Measurements from ENCODE around the gene APCDD1. TPM values are rescaled to one million over a fixed set of nuclear protein-coding genes. Genes with fewer than 3 reads are reported as not detected.

APCDD1 gene
- total and polyA plus RNA-seq, 2 of the 8 experiments (the other 6 are each of a cell fraction or from before 2014, with no cell fraction given) = 2.6 to 3.6 TPM

DNA sequence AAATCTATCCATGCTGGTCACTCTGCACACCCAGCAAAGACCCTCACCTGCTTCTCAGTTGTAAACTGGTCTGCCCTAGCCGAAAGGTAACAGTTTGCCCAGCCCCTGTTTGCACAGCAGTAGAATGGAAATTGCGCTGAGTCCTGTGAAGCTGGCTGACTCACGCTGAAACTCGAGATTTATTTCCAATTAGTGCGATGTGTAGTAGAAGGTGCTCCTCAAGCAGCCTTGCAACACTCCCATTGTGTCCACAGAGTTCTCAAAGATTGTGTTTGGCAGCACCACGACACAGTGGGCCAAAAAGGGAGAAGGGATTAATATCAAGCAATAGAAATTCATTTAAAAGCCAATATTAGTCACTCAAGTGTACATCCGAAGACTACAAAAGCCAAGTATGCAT is 21.7 kb upstream of the APCDD1 start:
- no peak for DNase-seq (ENCODE audit: low read depth in 1 of 2, low spot score in 2 of 2)
- Histone ChIP-seq H3K79me1 (ENCODE audit: low read depth, low read length) (no peaks in the 10 kb centered on the region), H3K4me1 (replicated peaks in 1 of 4; ENCODE audit: control insufficient read depth in 3 of 4, insufficient read depth in 4 of 4, low read length in 3 of 4) (no peaks in the 10 kb centered on the region), H2BK5ac (ENCODE audit: low read depth, low read length) (no peak overlapping the region), H4K8ac (ENCODE audit: extremely low read depth, insufficient read depth, low read length) (no peak overlapping the region), H4K5ac (ENCODE audit: insufficient read length, low read depth, low read length) (no peak overlapping the region), H4K20me1 (replicated peaks in 1 of 2; ENCODE audit: control insufficient read depth in 1 of 2, insufficient read depth in 2 of 2, low read length in 2 of 2) (no peaks in the 10 kb centered on the region), H2BK20ac (ENCODE audit: low read length) (no peak overlapping the region), H3K4me3 (ENCODE audit: extremely low read depth in 1 of 4, insufficient read depth in 2 of 4, low read depth in 3 of 4, low read length in 4 of 4) (no peak overlapping the region), H3K4ac (replicated peaks; ENCODE audit: insufficient read length, low read depth, low read length) (no peak overlapping the region), H3K27ac (ENCODE audit: low read depth, low read length) (no peak overlapping the region), H2BK15ac (ENCODE audit: low read length) (no peak overlapping the region), H3K23me2 (ENCODE audit: low read depth, low read length) (no peaks in the 10 kb centered on the region), H3K27me3 (replicated peaks in 1 of 4; ENCODE audit: control insufficient read depth in 3 of 4, extremely low read depth in 1 of 4, insufficient read depth in 3 of 4, low read length in 3 of 4) (no peaks in the 10 kb centered on the region), H2AFZ (ENCODE audit: low read length) (no peak overlapping the region), H3K36me3 (ENCODE audit: control insufficient read depth in 2 of 4, insufficient read depth in 4 of 4, low read length in 3 of 4) (no peaks in the 10 kb centered on the region), H3K4me2 (ENCODE audit: insufficient read depth in 1 of 2, low read depth in 2 of 2, low read length in 2 of 2) (no peak overlapping the region), H2BK120ac (replicated peaks; ENCODE audit: low read depth, low read length) (no peak overlapping the region), H3K79me2 (ENCODE audit: control insufficient read depth in 1 of 2, insufficient read depth in 2 of 2, low read length in 2 of 2) (no peaks in the 10 kb centered on the region), H3K56ac (replicated peaks; ENCODE audit: insufficient read length, low read depth, low read length) (no peak overlapping the region), H3K23ac (ENCODE audit: insufficient read length) (no peak overlapping the region), H2BK12ac (ENCODE audit: low read depth, low read length) (no peak overlapping the region), H3K9ac (replicated peaks in 1 of 4; ENCODE audit: extremely low read depth in 1 of 4, low read depth in 3 of 4, low read length in 3 of 4) (no peak overlapping the region), H3K18ac (ENCODE audit: extremely low read depth, low read length) (no peak overlapping the region), H2AK5ac (ENCODE audit: low read depth, low read length) (no peak overlapping the region), H3K9me3 (ENCODE audit: insufficient read depth in 2 of 2, low read depth in 1 of 2, low read length in 1 of 2) (no peaks in the 10 kb centered on the region), H4K91ac (replicated peaks; ENCODE audit: insufficient read length, low read length) (no peak overlapping the region), H3K14ac (ENCODE audit: insufficient read length) (no peak overlapping the region)
- TF ChIP-seq POLR2A (IDR thresholded peaks at IDR 0.05; ENCODE audit: control extremely low read depth in 1 of 2, low read depth in 2 of 2, low read length in 2 of 2) (no peak), ATF3 (IDR thresholded peaks at IDR 0.05; ENCODE audit: insufficient read depth, low read depth, low read length) (no peak), KDM4A (IDR thresholded peaks at IDR 0.05; ENCODE audit: low read depth, low read length, severe bottlenecking) (no peak), KDM5A (IDR thresholded peaks at IDR 0.05; ENCODE audit: low read length) (no peak), MAX (IDR thresholded peaks at IDR 0.05) (no peak)
- WGBS, 2 experiments (ENCODE audit: extremely low coverage in 1 of 2, insufficient coverage in 1 of 2, insufficient read length in 1 of 2, insufficient replicate concordance in 2 of 2, low coverage in 1 of 2, low lambda C conversion rate in 2 of 2, missing lambda C conversion rate in 1 of 2) = 85% methylated on average over 7 of the region's 7 CpGs; no CpG with 5 or more reads in 1 of the 2 experiments
- CTCF ChIA-PET (ENCODE audit: partially characterized antibody) = interaction anchor here (1.3 kb wide), 1 partner anchor 57 kb away, joined by 4 read pairs; no protein-coding TSS in a partner anchor
- POLR2A ChIA-PET (ENCODE audit: partially characterized antibody) = no interaction called here
- no peak for FAIRE-seq

Data from H1 (cell line).